Endothelial cell of umbilical vein (primary cell): ENCODE results near the gene PRC1. TPM values are rescaled to one million over a fixed set of nuclear protein-coding genes. Genes with fewer than 3 reads are reported as not detected.

Experiments
- BruUV-seq: library from RNA; stranded (reverse); fragments of 400-500 nt; replicated peaks from 2 replicates; lab custom pipeline; 2021; lab: Mats Ljungman, UMichigan
- CTCF ChIA-PET: fragments of 300-600, 350-600 bp; sonication (Branson Sonifier 250); formaldehyde crosslinking; loops from one replicate; lab custom pipeline; 2021; ENCODE audit warnings: antibody characterized with exemption, inconsistent platforms; lab: Charles Lee
- POLR2A ChIA-PET: fragments of 300-600, 350-600 bp; sonication (Branson Sonifier 250); formaldehyde crosslinking; loops from one replicate; lab custom pipeline; 2021; ENCODE audit warnings: antibody characterized with exemption, inconsistent platforms; lab: Charles Lee
- DNase-seq: peaks from one replicate; pipeline ENCODE4 v3.0.0-alpha.2; 2011; ENCODE audit warnings: low read depth, low spot score
- FAIRE-seq: peaks from 2 replicates; lab custom pipeline; 2011; peaks lifted over from hg19 to GRCh38; lab: Jason Lieb, UNC
- H2AFZ ChIP-seq: 2 replicates; pipeline ENCODE4 v1.6.0; 2012; ENCODE audit warnings: low read depth, low read length, control low read depth, inconsistent platforms
- H3K27ac ChIP-seq: 2 replicates; pipeline ENCODE4 v1.5.1; 2011; ENCODE audit warnings: low read depth, mild to moderate bottlenecking, control low read depth, low read length, moderate library complexity; ENCODE audit not compliant: insufficient read depth
- H3K27me3 ChIP-seq, 2 experiments: 2 replicates each; pipeline versions ENCODE4 v1.6.0 to v1.6.1; 2011; ENCODE audit warnings: low read length in 2 of 2, mixed read lengths in 1 of 2; ENCODE audit not compliant: control insufficient read depth in 2 of 2, insufficient read depth in 2 of 2
- H3K36me3 ChIP-seq, 2 experiments: 2 replicates in 1 of 2; 3 replicates in 1 of 2; pipeline ENCODE4 v1.5.1; 2011; ENCODE audit warnings: low read length in 2 of 2, mild to moderate bottlenecking in 1 of 2, moderate library complexity in 1 of 2; ENCODE audit not compliant: control insufficient read depth in 2 of 2, insufficient read depth in 2 of 2; ENCODE audit errors: extremely low read depth in 1 of 2
- H3K4me1 ChIP-seq: 3 replicates; pipeline ENCODE4 v1.5.1; 2011; ENCODE audit warnings: mild to moderate bottlenecking, low read length; ENCODE audit not compliant: control insufficient read depth, insufficient read depth; ENCODE audit errors: extremely low read depth
- H3K4me2 ChIP-seq: 2 replicates; pipeline ENCODE4 v1.6.1; 2011; ENCODE audit warnings: low read length, control low read depth, mixed read lengths; ENCODE audit not compliant: insufficient read depth
- H3K4me3 ChIP-seq, 3 experiments: fragments of 200-600 bp in 1 of 3; sonication (generic), shearing (Covaris generic) in 1 of 3; replicated peaks in 1 of 3; 2 replicates each; pipeline ENCODE4 v1.5.1; 2011 to 2016; ENCODE audit warnings: control low read depth in 3 of 3, low read length in 3 of 3, mild to moderate bottlenecking in 2 of 3, inconsistent platforms in 1 of 3, low read depth in 1 of 3, moderate library complexity in 1 of 3; ENCODE audit not compliant: insufficient read depth in 1 of 3
- H3K79me2 ChIP-seq: 2 replicates; pipeline ENCODE4 v1.6.0; 2012; ENCODE audit warnings: low read length, inconsistent platforms; ENCODE audit not compliant: control insufficient read depth, insufficient read depth
- H3K9ac ChIP-seq: replicated peaks from 2 replicates; pipeline ENCODE3; 2011; ENCODE audit warnings: low read length, control low read depth; ENCODE audit not compliant: insufficient read depth; ENCODE audit errors: extremely low read depth
- H3K9me1 ChIP-seq: replicated peaks from 3 replicates; pipeline ENCODE4 v1.6.0; 2011; ENCODE audit warnings: mild to moderate bottlenecking, low read length; ENCODE audit not compliant: control insufficient read depth, insufficient read depth; ENCODE audit errors: extremely low read depth
- H3K9me3 ChIP-seq: replicated peaks from 2 replicates; pipeline ENCODE4 v1.5.1; 2012; ENCODE audit warnings: low read length, inconsistent platforms; ENCODE audit not compliant: control insufficient read depth, insufficient read depth
- H4K20me1 ChIP-seq: replicated peaks from 2 replicates; pipeline ENCODE3; 2011; ENCODE audit warnings: mild to moderate bottlenecking, low read length; ENCODE audit not compliant: control insufficient read depth, insufficient read depth; ENCODE audit errors: extremely low read depth
- EZH2 ChIP-seq: IDR thresholded peaks from 2 replicates; pipeline ENCODE4 v1.6.1; 2012; ENCODE audit warnings: borderline replicate concordance, low read depth, mild to moderate bottlenecking, moderate library complexity, low read length, inconsistent platforms; ENCODE audit not compliant: severe bottlenecking
- FOS ChIP-seq: IDR thresholded peaks from 2 replicates; pipeline ENCODE4 v1.6.1; 2011; ENCODE audit warnings: mild to moderate bottlenecking, low read length, moderate library complexity, borderline replicate concordance; ENCODE audit not compliant: insufficient read depth
- GATA2 ChIP-seq: IDR thresholded peaks from 2 replicates; pipeline ENCODE4 v1.7.0; 2011; ENCODE audit warnings: low read depth, mild to moderate bottlenecking, moderate library complexity, mixed read lengths, low read length; ENCODE audit not compliant: insufficient read length, insufficient read depth
- JUN ChIP-seq: IDR thresholded peaks from 2 replicates; pipeline ENCODE4 v1.6.1; 2011; ENCODE audit warnings: borderline replicate concordance, low read depth; ENCODE audit not compliant: insufficient read length, insufficient read depth
- MYC ChIP-seq: IDR thresholded peaks from one replicate; pipeline ENCODE4 v1.6.1; 2011; ENCODE audit warnings: mild to moderate bottlenecking, low read depth, low read length
- POLR2A ChIP-seq: IDR thresholded peaks from 2 replicates; pipeline ENCODE4 v1.6.1; 2012; ENCODE audit warnings: low read depth, mild to moderate bottlenecking, control low read depth, low read length
- POLR2AphosphoS5 ChIP-seq: IDR thresholded peaks from 2 replicates; pipeline ENCODE4 v1.6.1; 2012; ENCODE audit warnings: low read depth, mild to moderate bottlenecking, control low read depth, low read length, moderate library complexity; ENCODE audit not compliant: insufficient read depth
- dilution Hi-C: fragments of 300-500 bp; cut with MboI; formaldehyde crosslinking; loops from one replicate; pipeline ENCODE4 v1.15.0; 2019; ENCODE audit warnings: low sequenced_read_pairs; ENCODE audit not compliant: extremely low pct_ligation_motif_present
- intact Hi-C: fragments of 100-400 bp; cut with micrococcal nuclease; formaldehyde crosslinking; loops from one replicate; pipeline ENCODE4 v1.10.0; 2022
- polyA plus RNA-seq, 4 experiments: library from polyadenylated mRNA; depleted of rRNA in 3 of 4; stranded (reverse) in 3 of 4; unstranded in 1 of 4; fragments of >200 nt; gene quantifications; 2 replicates each; pipeline versions ENCODE4 v1.2.1 to v1.2.3, GENCODE V29; 2011 to 2012; ENCODE audit warnings: missing spikeins in 1 of 4
- total RNA-seq: library from RNA; stranded (reverse); gene quantifications from 2 replicates; pipeline ENCODE4 v1.2.3, GENCODE V29; 2021
- TF ChIP-seq, protein P1 (sequence below), 2 donors: IDR thresholded peaks; 1 replicate in 1 of 2; 2 replicates in 1 of 2; pipeline ENCODE4 v1.5.1; 2011; ENCODE audit warnings: low read length in 2 of 2, mild to moderate bottlenecking in 2 of 2, moderate library complexity in 2 of 2, control low read depth in 1 of 2, inconsistent platforms in 1 of 2, low read depth in 1 of 2; ENCODE audit not compliant: insufficient read depth in 1 of 2; ENCODE audit errors: extremely low read depth in 1 of 2
- TF ChIP-seq, protein P2 (sequence below): IDR thresholded peaks from 2 replicates; pipeline ENCODE4 v1.6.1; 2011; ENCODE audit not compliant: insufficient read depth, insufficient read length

Gene PRC1
- total and polyA plus RNA-seq, 2 donors (not counting 3 experiments of a cell fraction or from before 2014, with no cell fraction given) = 171 to 280 TPM

DNA sequence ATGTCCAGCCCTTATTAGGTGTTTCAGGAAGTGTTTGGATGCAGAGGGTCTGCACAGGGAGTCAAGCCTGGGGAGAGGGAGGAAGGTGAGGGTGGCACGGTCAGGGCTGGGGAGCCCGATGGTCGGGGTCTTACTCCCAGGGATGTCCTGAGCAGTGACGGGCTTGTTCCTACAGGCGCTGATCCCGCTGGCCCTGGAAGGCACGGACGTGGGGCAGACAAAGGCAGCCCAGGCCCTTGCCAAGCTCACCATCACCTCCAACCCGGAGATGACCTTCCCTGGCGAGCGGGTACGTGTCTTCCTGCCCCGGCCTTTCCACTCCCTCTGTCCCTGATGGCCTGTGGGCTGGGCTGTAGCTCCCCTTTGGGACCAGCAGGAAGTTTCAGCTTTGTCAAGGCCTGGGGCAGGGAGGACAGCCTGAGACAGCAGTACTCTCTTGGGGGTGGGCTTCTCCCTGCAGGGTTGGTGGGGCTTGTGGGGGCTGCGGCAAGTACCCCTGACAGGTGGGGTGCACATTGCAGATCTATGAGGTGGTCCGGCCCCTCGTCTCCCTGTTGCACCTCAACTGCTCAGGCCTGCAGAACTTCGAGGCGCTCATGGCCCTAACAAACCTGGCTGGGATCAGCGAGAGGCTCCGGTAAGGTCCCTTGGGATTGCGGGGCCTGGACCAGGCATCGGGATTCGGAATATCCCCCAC, 44.2 kb downstream of the PRC1 start:
- peaks cover 21 to 62% of the 10 kb centered on the region in 2 experiments for H3K36me3 ChIP-seq
- no peaks in the 10 kb centered on the region for H3K79me2 ChIP-seq
- peak overlapping the region; percentile 46 for H3K27ac ChIP-seq
- dilution Hi-C loops (no loop called here), intact Hi-C loops (no loop called here)
- H4K20me1 ChIP-seq = no peaks in the 10 kb centered on the region
- no TSS peak for BruUV-seq
- no peak overlapping the region for H3K4me3 ChIP-seq
- H3K4me1 ChIP-seq = peaks cover 10% of the 10 kb centered on the region
- DNase-seq (no peak), FAIRE-seq (no peak)
- H2AFZ ChIP-seq = no peak overlapping the region
- no peak overlapping the region for H3K4me2 ChIP-seq
- no peak overlapping the region for H3K9ac ChIP-seq
- H3K27me3 ChIP-seq = no peaks in the 10 kb centered on the region
- TF ChIP-seq FOS = no peak
- TF ChIP-seq EZH2 = no peak
- TF ChIP-seq JUN = no peak
- TF ChIP-seq POLR2AphosphoS5 = no peak
- TF ChIP-seq, protein P1, sequence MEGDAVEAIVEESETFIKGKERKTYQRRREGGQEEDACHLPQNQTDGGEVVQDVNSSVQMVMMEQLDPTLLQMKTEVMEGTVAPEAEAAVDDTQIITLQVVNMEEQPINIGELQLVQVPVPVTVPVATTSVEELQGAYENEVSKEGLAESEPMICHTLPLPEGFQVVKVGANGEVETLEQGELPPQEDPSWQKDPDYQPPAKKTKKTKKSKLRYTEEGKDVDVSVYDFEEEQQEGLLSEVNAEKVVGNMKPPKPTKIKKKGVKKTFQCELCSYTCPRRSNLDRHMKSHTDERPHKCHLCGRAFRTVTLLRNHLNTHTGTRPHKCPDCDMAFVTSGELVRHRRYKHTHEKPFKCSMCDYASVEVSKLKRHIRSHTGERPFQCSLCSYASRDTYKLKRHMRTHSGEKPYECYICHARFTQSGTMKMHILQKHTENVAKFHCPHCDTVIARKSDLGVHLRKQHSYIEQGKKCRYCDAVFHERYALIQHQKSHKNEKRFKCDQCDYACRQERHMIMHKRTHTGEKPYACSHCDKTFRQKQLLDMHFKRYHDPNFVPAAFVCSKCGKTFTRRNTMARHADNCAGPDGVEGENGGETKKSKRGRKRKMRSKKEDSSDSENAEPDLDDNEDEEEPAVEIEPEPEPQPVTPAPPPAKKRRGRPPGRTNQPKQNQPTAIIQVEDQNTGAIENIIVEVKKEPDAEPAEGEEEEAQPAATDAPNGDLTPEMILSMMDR (IDR thresholded peaks at IDR 0.05; ENCODE audit: extremely low read depth in 1 of 2, insufficient read depth in 1 of 2, low read depth in 1 of 2, low read length in 2 of 2) = no peak
- TF ChIP-seq, protein P2, sequence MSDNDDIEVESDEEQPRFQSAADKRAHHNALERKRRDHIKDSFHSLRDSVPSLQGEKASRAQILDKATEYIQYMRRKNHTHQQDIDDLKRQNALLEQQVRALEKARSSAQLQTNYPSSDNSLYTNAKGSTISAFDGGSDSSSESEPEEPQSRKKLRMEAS = no peak
- TF ChIP-seq POLR2A = no peak
- no peak for TF ChIP-seq GATA2
- TF ChIP-seq MYC = no peak
- ChIA-PET POLR2A (no interaction called here), CTCF (interaction anchor here (1.2 to 2.3 kb wide), 3 partner anchors 16 to 321 kb away, joined by 3 to 29 read pairs (median 4); partner anchors contain the start of genes HDDC3 and UNC45A)
- no peaks in the 10 kb centered on the region for H3K9me3 ChIP-seq
- no peaks in the 10 kb centered on the region for H3K9me1 ChIP-seq
